ENCODE data around the gene CUL3. TPM values are rescaled to one million over a fixed set of nuclear protein-coding genes. Genes with fewer than 3 reads are reported as not detected.

CUL3 gene
- total and polyA plus RNA-seq, 2 of the 13 experiments (the other 11 are each of a cell fraction or from before 2014, with no cell fraction given), result 33.2 to 62.3 TPM

DNA sequence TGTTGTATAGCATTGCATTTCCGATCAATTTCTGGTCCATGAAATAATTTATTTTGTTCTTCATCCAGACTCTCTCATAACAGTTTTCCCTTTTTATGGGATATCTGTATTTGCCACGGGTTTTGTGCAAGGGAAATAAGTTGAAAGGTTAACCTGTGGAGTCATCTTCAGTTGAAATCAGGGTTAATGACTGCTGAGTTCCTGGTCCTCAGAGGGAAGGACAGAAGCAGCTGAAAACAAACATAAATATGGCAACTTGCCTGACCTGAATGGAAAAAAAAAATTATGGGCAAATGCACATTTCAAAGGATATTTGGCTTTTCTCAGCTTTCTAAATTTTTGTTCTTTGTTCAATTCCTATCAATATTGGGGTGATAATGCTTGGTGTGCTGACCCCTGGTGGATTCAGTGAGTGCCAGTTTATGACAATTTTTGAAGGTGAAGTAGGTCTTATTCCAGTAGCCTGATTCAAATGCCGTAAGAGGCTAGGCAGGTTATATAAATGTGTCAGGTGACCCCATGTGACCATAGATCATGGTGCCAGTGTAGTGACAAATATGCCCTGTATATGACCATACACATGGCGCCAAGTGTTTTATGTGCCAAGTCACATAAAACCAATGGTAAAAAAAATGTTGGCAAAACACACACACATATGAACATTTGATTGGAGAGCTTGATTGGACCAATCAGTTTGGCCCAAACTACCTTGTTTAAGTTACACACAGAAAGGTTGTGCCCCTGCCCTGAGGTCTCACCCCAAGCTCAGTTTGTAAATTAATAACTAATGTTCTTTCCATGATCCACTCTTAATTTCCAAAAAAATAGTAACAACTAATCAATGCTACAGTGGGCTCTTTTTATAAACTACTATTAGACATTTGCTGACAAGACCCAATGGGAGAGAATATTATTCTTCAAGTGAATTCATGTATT, 135.7 kb downstream of the CUL3 start (continued):
- TF ChIP-seq RAD21 (CRISPR knock-in tag; IDR thresholded peaks at IDR 0.05) (peak; percentile 39; the same call in 1 of the 2 replicates), ZNF703 (CRISPR knock-in tag; IDR thresholded peaks at IDR 0.05; ENCODE audit: borderline replicate concordance) (no peak), ZNF746 (CRISPR knock-in tag; IDR thresholded peaks at IDR 0.05) (no peak), KDM5A (IDR thresholded peaks at IDR 0.05; ENCODE audit: borderline replicate concordance, low read length) (no peak), KDM4B (CRISPR knock-in tag; IDR thresholded peaks at IDR 0.05) (no peak), ETV5 (CRISPR knock-in tag; IDR thresholded peaks at IDR 0.05; ENCODE audit: borderline replicate concordance) (no peak), ZNF121 (CRISPR knock-in tag; IDR thresholded peaks at IDR 0.05) (no peak), ZNF20 (CRISPR knock-in tag; IDR thresholded peaks at IDR 0.05) (no peak), ARID3A (IDR thresholded peaks at IDR 0.05; ENCODE audit: low read depth, low read length) (0 out of 2 replicates have a peak, but pooled peaks have one; percentile 25), ZNF891 (CRISPR knock-in tag; IDR thresholded peaks at IDR 0.05) (no peak), MTA1 (CRISPR knock-in tag; IDR thresholded peaks at IDR 0.05; ENCODE audit: borderline replicate concordance) (no peak), FOXA1 (IDR thresholded peaks at IDR 0.05) (no peak), FOXA1 (CRISPR knock-in tag; IDR thresholded peaks at IDR 0.05) (no peak)
- TF ChIP-seq, protein P1, sequence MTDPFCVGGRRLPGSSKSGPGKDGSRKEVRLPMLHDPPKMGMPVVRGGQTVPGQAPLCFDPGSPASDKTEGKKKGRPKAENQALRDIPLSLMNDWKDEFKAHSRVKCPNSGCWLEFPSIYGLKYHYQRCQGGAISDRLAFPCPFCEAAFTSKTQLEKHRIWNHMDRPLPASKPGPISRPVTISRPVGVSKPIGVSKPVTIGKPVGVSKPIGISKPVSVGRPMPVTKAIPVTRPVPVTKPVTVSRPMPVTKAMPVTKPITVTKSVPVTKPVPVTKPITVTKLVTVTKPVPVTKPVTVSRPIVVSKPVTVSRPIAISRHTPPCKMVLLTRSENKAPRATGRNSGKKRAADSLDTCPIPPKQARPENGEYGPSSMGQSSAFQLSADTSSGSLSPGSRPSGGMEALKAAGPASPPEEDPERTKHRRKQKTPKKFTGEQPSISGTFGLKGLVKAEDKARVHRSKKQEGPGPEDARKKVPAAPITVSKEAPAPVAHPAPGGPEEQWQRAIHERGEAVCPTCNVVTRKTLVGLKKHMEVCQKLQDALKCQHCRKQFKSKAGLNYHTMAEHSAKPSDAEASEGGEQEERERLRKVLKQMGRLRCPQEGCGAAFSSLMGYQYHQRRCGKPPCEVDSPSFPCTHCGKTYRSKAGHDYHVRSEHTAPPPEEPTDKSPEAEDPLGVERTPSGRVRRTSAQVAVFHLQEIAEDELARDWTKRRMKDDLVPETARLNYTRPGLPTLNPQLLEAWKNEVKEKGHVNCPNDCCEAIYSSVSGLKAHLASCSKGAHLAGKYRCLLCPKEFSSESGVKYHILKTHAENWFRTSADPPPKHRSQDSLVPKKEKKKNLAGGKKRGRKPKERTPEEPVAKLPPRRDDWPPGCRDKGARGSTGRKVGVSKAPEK (CRISPR knock-in tag; IDR thresholded peaks at IDR 0.05; ENCODE audit: borderline replicate concordance), result no peak
- TF ChIP-seq, protein P2, sequence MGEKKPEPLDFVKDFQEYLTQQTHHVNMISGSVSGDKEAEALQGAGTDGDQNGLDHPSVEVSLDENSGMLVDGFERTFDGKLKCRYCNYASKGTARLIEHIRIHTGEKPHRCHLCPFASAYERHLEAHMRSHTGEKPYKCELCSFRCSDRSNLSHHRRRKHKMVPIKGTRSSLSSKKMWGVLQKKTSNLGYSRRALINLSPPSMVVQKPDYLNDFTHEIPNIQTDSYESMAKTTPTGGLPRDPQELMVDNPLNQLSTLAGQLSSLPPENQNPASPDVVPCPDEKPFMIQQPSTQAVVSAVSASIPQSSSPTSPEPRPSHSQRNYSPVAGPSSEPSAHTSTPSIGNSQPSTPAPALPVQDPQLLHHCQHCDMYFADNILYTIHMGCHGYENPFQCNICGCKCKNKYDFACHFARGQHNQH (CRISPR knock-in tag; IDR thresholded peaks at IDR 0.05), result no peak
